PC-9 (cell line): ENCODE results near the gene MMP15. TPM values are rescaled to one million over a fixed set of nuclear protein-coding genes. Genes with fewer than 3 reads are reported as not detected.

Experiments
- BruUV-seq: library from RNA; stranded (reverse); fragments of 400-500 nt; replicated peaks from 2 replicates; lab custom pipeline; 2021; lab: Mats Ljungman, UMichigan
- CTCF ChIA-PET: fragments of 300-600 bp; sonication (Branson Sonifier 250); formaldehyde crosslinking; loops from one replicate; lab custom pipeline; 2022; ENCODE audit warnings: antibody characterized with exemption; lab: Charles Lee
- POLR2A ChIA-PET: fragments of 300-600 bp; sonication (Branson Sonifier 250); formaldehyde crosslinking; loops from one replicate; lab custom pipeline; 2022; ENCODE audit warnings: antibody characterized with exemption; ENCODE audit not compliant: unreplicated experiment; lab: Charles Lee
- DNase-seq, 2 experiments: peaks; one replicate each; pipeline versions ENCODE4 v3.0.0 to v3.0.0-alpha.2; 2015 to 2022; ENCODE audit warnings: mixed read lengths in 1 of 2
- H2AFZ ChIP-seq: fragments of 200-600 bp; sonication (generic); 2 replicates; pipeline ENCODE4 v1.8.1; 2017; ENCODE audit warnings: antibody characterized with exemption
- H3F3A ChIP-seq: fragments of 200-600 bp; sonication (generic); 2 replicates; pipeline ENCODE4 v1.8.1; 2017; ENCODE audit warnings: antibody characterized with exemption, mild to moderate bottlenecking, low read depth; ENCODE audit not compliant: insufficient read depth
- H3K27ac ChIP-seq: fragments of 200-600 bp; sonication (generic); 2 replicates; pipeline ENCODE4 v1.6.1; 2016; ENCODE audit warnings: mixed run types
- H3K27me3 ChIP-seq: fragments of 200-600 bp; sonication (generic); 2 replicates; pipeline ENCODE4 v1.6.1; 2016; ENCODE audit warnings: low read depth, mixed run types; ENCODE audit not compliant: insufficient read depth
- H3K36me3 ChIP-seq: fragments of 200-600 bp; sonication (generic); 2 replicates; pipeline ENCODE4 v1.6.1; 2016; ENCODE audit warnings: low read depth, mixed run types
- H3K4me1 ChIP-seq: fragments of 200-600 bp; sonication (generic); replicated peaks from 2 replicates; pipeline ENCODE4 v1.6.1; 2016; ENCODE audit warnings: mixed run types; ENCODE audit not compliant: insufficient read depth
- H3K4me2 ChIP-seq: fragments of 200-600 bp; sonication (generic); 2 replicates; pipeline ENCODE4 v1.6.1; 2017; ENCODE audit warnings: mixed run types
- H3K4me3 ChIP-seq: fragments of 200-600 bp; sonication (generic); 2 replicates; pipeline ENCODE4 v1.6.1; 2016; ENCODE audit warnings: mixed run types
- H3K79me2 ChIP-seq: fragments of 200-600 bp; sonication (generic); 2 replicates; pipeline ENCODE4 v1.6.1; 2017; ENCODE audit warnings: low read depth, mixed run types
- H3K9me2 ChIP-seq: fragments of 200-600 bp; sonication (generic); 2 replicates; pipeline ENCODE4 v1.8.1; 2017; ENCODE audit warnings: mild to moderate bottlenecking; ENCODE audit not compliant: insufficient read depth
- H3K9me3 ChIP-seq: fragments of 200-600 bp; sonication (generic); 2 replicates; pipeline ENCODE4 v1.8.1; 2016; ENCODE audit warnings: low read depth; ENCODE audit not compliant: insufficient read depth
- H4K20me1 ChIP-seq: fragments of 200-600 bp; sonication (generic); 2 replicates; pipeline ENCODE4 v1.8.1; 2017; ENCODE audit not compliant: insufficient read depth
- CTCF ChIP-seq: fragments of 200-600 bp; sonication (generic); conservative IDR thresholded peaks from 2 replicates; pipeline ENCODE4 v1.6.1; 2017; ENCODE audit warnings: mixed run types, antibody characterized with exemption, mild to moderate bottlenecking, moderate library complexity
- EZH2 ChIP-seq: fragments of 200-600 bp; sonication (generic); IDR thresholded peaks from 2 replicates; pipeline ENCODE4 v1.8.0; 2017; ENCODE audit warnings: antibody characterized with exemption, low read depth
- intact Hi-C: fragments of 100-400 bp; cut with micrococcal nuclease; formaldehyde crosslinking; loops from one replicate; pipeline ENCODE4 v1.10.0; 2022; ENCODE audit not compliant: unreplicated experiment
- total RNA-seq: library from RNA; stranded (reverse); gene quantifications from 2 replicates; pipeline ENCODE4 v1.2.3, GENCODE V29; 2021

Gene MMP15
- total RNA-seq, 1 experiment from 2014 or later: 20.1 TPM

GRCh38 chr16:58082381-58082780 lies 56.8 kb downstream of the MMP15 start:
- Histone ChIP-seq H3K9me2 (no peaks in the 10 kb centered on the region), H4K20me1 (no peaks in the 10 kb centered on the region), H2AFZ (no peak overlapping the region), H3F3A (no peaks in the 10 kb centered on the region; the same call in 1 of the 2 replicates), H3K79me2 (no peaks in the 10 kb centered on the region), H3K4me2 (no peak overlapping the region), H3K9me3 (no peaks in the 10 kb centered on the region), H3K27me3 (no peaks in the 10 kb centered on the region), H3K4me3 (no peak overlapping the region), H3K27ac (no peak overlapping the region), H3K36me3 (no peaks in the 10 kb centered on the region), H3K4me1 (no peaks in the 10 kb centered on the region)
- intact Hi-C loops: no loop called here
- TF ChIP-seq CTCF: no peak
- no peak for TF ChIP-seq EZH2
- no TSS peak for BruUV-seq
- CTCF ChIA-PET: interaction anchor here (0.6 kb wide), 1 partner anchor 576 kb away, joined by 9 read pairs; no protein-coding TSS in a partner anchor
- POLR2A ChIA-PET: no interaction called here
- DNase-seq: no peak

GRCh38 chr16:58084635-58085034 lies 59.1 kb downstream of the MMP15 start:
- no TSS peak for BruUV-seq
- Histone ChIP-seq H3K79me2 (no peaks in the 10 kb centered on the region), H3K36me3 (no peaks in the 10 kb centered on the region), H3F3A (no peaks in the 10 kb centered on the region), H4K20me1 (no peaks in the 10 kb centered on the region), H3K9me3 (no peaks in the 10 kb centered on the region), H2AFZ (no peak overlapping the region), H3K4me3 (no peak overlapping the region), H3K27me3 (no peaks in the 10 kb centered on the region), H3K27ac (no peak overlapping the region), H3K4me2 (no peak overlapping the region), H3K9me2 (no peaks in the 10 kb centered on the region), H3K4me1 (no peaks in the 10 kb centered on the region)
- no peak for DNase-seq
- POLR2A ChIA-PET: no interaction called here
- intact Hi-C loops: no loop called here
- CTCF ChIA-PET: no interaction called here
- TF ChIP-seq EZH2: no peak

- no peak for DNase-seq
- no peaks in the 10 kb centered on the region for H3K9me3 ChIP-seq
- H3K4me3 ChIP-seq: no peak overlapping the region
- TF ChIP-seq CTCF: no peak
- H3F3A ChIP-seq: no peaks in the 10 kb centered on the region
- no peaks in the 10 kb centered on the region for H3K4me1 ChIP-seq
- no peaks in the 10 kb centered on the region for H3K79me2 ChIP-seq
- no peaks in the 10 kb centered on the region for H3K9me2 ChIP-seq
- no peaks in the 10 kb centered on the region for H4K20me1 ChIP-seq
- H3K27ac ChIP-seq: no peak overlapping the region
- H3K27me3 ChIP-seq: no peaks in the 10 kb centered on the region
- POLR2A ChIA-PET: no interaction called here
- H3K4me2 ChIP-seq: no peak overlapping the region
- H2AFZ ChIP-seq: no peak overlapping the region
- CTCF ChIA-PET: no interaction called here
- no peaks in the 10 kb centered on the region for H3K36me3 ChIP-seq
- intact Hi-C loops: no loop called here
- BruUV-seq: no TSS peak
Measured at GRCh38 chr16:58085171-58085570, 59.6 kb downstream of the MMP15 start.

- H3K4me1 ChIP-seq: no peaks in the 10 kb centered on the region
- no peaks in the 10 kb centered on the region for H3K36me3 ChIP-seq
- intact Hi-C loops: no loop called here
- H4K20me1 ChIP-seq: no peaks in the 10 kb centered on the region
- CTCF ChIA-PET: no interaction called here
- H3K27ac ChIP-seq: no peak overlapping the region
- POLR2A ChIA-PET: no interaction called here
- BruUV-seq: no TSS peak
- TF ChIP-seq EZH2: no peak
- TF ChIP-seq CTCF: no peak
- no peak overlapping the region for H3K4me3 ChIP-seq
- H3K4me2 ChIP-seq: no peak overlapping the region
- H3K27me3 ChIP-seq: no peaks in the 10 kb centered on the region
- DNase-seq: no peak
- no peak overlapping the region for H2AFZ ChIP-seq
- no peaks in the 10 kb centered on the region for H3K9me2 ChIP-seq
- H3K79me2 ChIP-seq: no peaks in the 10 kb centered on the region
- no peaks in the 10 kb centered on the region for H3K9me3 ChIP-seq
- no peaks in the 10 kb centered on the region for H3F3A ChIP-seq
Measured at GRCh38 chr16:58085584-58086251, 60.2 kb downstream of the MMP15 start.
